CD4-positive, alpha-beta T cell treated with Interferon gamma for 1 hour (primary cell): ENCODE measurements around the gene SLC6A19.

Experiments used
- DNase-seq: peaks from one replicate; pipeline ENCODE4 v3.0.0-alpha.2; 2020

The SLC6A19 gene

DNA sequence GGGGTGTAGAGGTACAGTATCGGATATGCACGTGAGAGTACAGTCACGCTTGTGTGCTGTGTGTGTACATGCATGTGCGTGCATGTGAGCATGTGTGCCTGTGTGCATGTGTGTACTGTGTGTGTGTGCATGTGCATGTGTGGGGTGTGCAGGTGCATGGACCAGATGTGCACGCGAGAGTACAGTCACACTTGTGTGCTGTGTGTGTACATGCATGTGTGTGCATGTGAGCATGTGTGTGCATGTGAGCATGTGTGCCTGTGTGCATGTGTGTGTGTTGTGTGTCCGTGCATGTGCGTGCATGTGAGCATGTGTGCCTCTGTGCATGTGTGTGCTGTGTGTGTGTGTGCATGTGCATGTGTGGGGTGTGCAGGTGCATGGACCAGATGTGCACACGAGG lies 10.3 kb downstream of the SLC6A19 start:
- no peak for DNase-seq

DNA sequence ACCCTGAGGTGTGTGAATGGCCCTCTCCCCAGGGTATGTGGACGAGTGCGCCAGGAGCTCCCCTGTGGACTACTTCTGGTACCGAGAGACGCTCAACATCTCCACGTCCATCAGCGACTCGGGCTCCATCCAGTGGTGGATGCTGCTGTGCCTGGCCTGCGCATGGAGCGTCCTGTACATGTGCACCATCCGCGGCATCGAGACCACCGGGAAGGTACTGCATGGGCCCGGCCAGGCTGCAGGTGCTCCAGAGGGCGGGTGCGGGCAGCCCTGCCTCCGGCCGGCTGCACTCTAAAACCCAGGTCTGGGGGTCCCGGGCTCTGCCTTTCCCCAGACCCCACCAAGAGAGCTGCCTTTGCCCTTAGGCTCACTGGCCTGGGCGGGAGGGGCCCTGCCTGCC lies 10.9 kb downstream of the SLC6A19 start:
- no peak for DNase-seq

DNA sequence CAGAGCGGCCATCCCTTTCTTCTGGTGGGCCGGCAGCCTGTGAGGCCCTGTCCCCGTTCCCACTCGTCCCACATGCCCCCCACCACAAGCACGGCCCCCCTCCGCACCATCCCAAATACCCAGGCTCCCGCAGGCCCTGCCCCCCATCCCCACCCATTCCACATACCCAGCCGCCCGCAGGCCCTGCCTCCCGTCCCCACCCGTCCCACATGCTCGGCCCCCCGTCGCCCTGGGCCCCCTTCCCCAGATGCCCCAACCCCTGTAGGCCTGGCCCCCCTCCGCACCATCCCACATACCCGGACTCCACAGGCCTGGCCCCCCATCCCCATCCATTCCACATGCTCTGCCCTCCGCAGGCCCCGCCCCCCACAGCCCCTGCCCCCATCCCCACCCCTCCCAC lies 11.5 kb downstream of the SLC6A19 start:
- DNase-seq: no peak

DNA sequence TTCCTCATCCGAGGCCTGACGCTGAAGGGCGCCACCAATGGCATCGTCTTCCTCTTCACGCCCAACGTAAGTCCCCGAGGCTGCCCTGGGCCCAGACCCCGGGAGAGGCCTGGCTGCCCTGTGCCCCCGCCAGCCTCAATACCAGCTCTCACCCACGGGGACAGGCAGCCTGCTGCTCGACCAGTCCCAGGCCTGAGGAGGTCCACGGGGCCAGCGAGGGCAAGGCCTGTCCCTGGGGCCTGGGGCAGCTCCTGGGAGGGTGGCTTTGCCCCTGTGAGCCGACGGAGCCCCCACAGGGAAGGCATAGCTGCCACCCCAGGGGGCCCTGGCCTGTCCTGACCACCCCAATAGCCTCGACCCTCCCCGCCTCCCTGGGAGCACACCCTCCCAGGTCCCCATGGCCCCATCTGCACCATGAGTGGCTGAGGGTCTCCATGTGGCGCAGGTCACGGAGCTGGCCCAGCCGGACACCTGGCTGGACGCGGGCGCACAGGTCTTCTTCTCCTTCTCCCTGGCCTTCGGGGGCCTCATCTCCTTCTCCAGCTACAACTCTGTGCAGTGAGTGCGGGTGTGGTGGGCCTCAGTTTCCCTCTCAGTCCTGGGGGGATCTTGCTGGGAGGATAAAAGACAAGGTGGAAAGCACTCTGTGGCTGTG lies 12.2 kb downstream of the SLC6A19 start:
- DNase-seq: no peak

DNA sequence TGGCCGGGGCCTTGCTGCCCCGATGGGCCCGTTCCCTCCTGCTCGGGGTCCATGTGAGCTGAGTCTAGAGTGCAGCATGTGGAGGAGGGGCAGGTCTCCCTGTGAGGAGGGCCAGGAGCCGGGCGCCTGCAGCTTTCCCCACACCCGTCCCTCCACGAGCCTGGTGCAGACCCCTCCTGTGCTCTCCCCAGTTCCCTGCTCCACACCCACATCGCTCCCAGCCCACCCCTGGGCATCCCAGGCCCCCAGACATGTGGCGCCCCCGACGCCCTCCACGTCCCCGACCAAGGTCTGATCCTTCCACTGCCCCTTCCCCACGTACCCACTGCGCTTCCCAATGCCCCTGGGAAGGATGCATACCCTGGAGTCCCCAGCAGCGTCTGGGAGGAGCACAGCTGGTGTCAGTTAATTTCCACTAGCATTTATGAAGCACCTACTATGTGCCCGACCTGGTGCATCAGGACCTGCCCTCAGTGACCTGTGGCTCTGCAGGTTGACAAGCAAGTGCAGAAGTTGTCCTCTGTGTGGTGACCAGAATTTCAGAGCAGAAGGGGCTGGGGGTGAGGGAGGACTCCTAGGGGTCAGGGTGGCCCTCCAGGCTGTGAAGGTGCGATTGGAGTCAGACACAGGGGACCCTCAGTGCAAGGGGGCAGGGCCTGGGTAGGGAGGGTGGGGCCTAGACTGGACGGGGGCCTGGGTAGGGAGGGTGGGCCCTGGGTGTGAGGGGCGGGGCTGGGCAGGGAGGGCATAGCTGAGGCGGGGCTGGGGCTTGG lies 13.0 kb downstream of the SLC6A19 start:
- DNase-seq: no peak

DNA sequence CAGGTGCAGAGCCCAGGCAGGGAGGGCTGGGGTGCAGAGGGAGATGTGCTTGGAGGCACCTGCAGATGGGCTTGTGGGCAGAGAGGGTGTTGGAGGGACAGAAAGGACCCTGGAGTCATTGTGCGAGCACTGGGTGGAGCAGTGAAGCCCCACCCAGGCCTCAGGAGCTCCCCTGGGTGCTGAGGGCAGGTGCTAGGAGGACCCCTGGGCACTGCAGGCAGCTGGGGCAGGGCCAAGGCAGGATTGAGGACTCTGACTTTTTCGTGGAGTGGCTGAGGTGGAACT lies 13.5 kb downstream of the SLC6A19 start:
- DNase-seq: no peak

DNA sequence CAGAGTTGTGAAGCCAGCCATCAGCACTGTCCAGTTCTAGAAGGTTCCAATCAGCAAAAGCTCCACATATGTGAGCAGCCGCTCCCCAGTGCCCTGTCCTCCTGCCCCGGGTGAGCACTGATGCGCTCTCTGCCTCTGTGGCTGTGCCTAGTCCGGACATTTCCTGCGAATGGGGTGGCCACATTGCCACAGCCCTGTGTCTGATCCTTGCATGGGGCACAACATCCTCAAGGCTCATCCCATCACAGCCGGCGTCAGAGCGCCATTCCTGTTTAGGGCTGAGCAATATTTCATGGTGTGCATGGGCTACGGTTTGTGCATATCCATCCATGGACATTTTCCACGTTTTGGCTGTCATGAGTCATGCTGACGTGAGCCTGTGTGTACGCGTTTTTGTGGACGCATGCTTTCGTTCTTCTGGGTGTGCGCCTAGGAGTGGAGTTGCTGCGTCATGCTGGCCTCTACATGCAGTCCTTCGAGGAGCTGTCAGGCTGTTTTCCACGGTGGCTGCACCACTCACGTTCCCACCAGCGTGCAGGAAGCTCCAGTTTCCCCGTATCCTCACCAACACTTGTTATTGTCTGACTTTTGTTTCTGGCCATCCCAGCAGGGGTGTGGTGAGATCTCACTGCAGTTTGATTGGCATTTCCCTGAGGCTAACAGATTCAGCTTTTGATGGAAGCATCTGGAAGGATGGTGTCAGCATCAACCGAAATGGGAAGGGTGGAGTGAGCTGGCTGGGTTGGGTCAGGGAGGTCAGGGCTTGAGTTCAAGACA lies 14.1 kb downstream of the SLC6A19 start:
- no peak for DNase-seq

DNA sequence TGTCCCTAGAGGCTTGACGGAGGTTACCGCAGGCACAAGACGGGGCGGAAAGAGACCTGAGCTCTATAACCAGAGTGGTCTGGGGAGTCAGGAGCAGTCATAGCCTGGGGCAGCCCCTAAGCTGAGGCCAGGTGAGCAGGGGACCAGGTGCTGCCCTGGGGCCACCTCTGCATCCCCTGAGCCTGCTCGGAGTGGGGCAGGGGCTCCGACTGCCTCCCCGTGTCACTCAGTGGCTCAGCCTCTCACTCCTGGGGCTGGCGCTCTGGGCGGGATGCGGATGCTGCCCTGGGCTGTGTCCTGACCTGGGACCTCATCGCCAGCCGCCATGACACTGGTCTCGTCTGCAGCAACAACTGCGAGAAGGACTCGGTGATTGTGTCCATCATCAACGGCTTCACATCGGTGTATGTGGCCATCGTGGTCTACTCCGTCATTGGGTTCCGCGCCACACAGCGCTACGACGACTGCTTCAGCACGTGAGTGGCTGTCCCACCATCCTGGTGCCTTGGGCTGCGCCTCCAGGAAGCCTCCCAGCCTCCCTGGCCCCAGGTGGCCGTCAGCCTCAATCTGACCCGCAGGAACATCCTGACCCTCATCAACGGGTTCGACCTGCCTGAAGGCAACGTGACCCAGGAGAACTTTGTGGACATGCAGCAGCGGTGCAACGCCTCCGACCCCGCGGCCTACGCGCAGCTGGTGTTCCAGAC lies 15.0 kb downstream of the SLC6A19 start:
- no peak for DNase-seq

DNA sequence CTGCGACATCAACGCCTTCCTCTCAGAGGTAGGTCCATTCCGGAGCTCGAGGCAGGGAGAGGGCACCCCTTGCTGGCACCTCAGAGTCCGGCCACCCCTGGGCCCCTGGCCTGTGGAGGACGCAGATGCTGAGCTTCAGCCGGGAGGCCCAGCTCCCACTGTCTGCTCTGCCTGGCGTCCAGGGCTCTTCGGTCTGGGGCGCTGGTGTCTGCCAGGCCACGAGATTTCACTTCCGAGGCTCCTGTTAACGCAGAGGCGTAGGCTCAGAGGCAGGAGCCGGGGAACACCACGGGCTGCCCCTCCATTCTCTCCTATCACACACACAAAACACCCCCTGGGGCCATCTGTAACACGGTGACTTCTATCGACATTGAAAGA lies 15.5 kb downstream of the SLC6A19 start:
- DNase-seq: no peak

DNA sequence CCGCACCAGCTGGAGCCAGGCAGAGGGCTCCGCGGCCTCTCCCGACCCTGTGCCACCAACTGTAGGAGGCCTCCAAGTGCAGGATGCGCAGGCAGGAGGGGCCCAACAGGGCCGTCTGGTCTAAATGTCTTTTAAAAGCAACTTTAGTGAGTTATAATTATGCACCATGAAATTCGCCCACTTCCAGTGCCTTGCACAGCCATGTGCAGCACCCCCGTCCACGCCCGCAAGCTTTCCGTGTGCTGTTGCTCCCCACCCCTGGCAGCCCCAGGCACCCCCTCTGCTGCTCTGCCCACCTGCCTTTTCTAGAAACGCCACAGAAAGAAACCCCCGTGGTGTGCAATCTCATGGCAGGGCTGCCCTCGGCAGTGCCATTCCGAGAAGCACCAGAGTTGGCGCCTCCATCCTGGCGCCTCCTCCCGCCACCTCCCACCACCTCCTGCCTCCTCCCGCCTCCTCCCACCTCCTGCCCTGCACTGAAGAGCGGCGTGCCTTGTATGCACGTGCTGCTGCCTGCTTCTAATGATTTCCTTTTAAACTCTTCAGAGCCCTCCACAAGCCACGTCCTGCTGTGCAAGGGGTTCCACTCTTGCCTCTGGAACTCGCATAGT lies 16.3 kb downstream of the SLC6A19 start:
- no peak for DNase-seq

DNA sequence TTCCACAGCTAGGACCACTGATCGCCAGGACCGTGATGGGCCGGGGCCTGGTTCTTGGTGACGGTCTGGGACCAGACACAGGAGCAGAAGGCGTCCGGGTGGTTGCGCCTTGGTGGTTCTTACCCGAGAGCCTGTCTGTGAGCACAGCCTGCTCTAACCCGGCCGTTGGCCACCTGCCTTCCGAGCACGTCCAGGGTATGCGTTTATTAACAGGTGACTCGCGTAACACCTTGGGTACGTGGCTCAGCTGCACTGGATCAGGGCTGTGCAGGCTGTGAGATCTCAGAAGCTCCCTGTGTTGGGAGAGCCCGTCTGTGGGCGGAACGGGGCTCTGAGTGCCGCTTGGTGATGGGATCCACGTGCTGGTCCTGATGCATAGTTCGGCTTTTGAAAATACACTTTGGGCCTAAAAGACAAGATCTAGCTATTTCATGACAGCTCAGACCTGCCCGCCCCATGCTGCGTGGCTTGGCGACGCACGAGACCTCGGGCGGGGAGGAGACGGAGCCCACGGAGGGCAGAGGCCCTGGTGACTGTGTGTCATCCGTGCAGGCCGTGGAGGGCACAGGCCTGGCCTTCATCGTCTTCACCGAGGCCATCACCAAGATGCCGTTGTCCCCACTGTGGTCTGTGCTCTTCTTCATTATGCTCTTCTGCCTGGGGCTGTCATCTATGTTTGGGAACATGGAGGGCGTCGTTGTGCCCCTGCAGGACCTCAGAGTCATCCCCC lies 17.1 kb downstream of the SLC6A19 start:
- no peak for DNase-seq

DNA sequence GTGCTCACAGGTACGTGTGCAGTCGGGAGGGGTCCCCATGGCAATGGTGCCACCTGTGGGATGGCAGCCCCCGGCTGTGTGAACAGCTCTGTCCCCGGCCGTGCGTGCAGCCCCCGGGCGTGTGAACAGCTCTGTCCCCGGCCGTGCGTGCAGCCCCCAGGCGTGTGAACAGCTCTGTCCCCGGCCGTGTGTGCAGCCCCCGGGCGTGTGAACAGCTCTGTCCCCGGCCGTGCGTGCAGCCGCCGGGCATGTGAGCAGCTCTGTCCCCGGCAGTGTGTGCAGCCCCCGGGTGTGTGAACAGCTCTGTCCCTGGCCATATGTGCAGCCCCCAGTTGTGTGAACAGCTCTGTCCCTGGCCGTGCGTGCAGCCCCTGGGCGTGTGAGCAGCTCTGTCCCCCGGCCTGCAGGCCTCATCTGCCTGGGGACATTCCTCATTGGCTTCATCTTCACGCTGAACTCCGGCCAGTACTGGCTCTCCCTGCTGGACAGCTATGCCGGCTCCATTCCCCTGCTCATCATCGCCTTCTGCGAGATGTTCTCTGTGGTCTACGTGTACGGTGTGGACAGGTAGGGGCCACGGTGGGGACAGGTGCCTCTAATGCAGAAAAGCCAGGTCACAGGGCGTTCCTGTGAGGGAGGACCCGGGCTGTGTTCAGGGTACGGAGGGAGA lies 17.8 kb downstream of the SLC6A19 start:
- no peak for DNase-seq

DNA sequence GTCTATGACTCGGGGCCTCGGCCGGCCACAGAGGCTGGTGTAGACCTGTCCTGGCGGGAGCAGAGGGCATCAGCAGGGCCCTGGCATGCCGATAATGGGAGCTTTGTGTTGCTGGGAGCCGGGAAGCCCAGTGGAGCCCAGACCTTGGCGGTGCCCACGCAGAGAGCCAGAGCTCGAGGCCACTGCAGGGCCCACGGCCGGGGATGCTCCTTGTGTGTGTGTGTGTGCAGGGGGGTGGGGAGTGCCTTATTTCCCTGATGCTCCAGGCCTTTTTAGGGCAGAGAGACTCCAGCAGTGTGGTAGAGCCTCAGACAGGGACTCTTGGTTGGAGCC lies 18.3 kb downstream of the SLC6A19 start:
- no peak for DNase-seq

DNA sequence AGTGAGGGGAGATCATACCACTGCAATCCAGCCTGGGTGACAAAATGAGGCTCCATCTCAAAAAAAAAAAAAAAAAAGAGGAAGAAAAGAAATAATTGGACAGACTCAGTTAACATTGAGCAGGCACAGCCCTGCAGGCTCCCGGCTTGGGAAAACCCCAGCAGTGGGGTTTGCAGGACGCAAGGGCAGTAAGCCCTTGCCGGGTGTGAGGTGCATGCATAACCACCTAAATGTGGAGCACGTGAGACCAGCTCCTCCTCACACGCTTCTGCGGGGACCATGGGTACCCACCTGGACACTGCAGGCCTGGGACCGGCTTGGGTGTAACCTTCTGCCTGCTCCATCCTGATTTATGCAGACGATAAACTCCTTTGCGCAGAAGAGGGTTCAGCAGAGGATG lies 19.0 kb downstream of the SLC6A19 start:
- no peak for DNase-seq

DNA sequence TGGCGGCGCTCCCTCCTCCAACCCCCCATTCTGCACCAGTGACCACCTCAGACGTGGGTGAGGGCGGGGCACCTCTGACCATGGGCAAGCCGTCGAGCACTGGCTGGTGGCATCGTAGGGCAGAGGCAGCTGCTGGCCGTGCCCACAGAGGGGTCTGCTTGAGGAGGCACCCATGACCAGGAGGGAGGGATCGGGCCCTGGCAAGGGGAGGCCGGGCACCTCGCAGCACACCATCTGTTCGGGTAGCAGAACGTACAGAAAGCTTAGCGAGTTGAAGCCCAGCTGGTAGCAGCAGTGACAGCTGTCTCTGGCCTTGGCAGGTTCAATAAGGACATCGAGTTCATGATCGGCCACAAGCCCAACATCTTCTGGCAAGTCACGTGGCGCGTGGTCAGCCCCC lies 19.4 kb downstream of the SLC6A19 start:
- DNase-seq: no peak

DNA sequence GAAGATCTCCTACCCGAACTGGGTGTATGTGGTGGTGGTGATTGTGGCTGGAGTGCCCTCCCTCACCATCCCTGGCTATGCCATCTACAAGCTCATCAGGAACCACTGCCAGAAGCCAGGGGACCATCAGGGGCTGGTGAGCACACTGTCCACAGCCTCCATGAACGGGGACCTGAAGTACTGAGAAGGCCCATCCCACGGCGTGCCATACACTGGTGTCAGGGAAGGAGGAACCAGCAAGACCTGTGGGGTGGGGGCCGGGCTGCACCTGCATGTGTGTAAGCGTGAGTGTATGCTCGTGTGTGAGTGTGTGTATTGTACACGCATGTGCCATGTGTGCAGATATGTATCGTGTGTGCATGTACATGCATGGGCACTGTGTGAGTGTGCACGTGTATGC lies 20.3 kb downstream of the SLC6A19 start:
- no peak for DNase-seq

DNA sequence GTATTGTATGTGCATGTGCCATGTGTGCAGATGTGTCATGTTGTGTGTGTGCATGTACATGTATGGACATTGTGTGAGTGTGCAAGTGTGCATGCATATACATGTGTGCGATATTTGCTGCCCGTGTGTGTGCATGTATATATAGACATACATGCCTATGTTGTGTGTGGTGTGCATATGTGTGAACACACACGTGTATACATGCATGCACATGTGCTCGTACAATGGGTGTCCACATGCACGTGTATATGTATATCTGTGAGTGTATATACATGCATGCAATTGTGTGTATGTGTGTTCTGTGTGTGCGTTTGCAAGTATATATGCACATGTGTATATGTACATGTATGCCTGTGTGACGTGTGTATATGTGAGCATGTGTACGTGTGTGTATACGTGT lies 20.8 kb downstream of the SLC6A19 start:
- DNase-seq: no peak

DNA sequence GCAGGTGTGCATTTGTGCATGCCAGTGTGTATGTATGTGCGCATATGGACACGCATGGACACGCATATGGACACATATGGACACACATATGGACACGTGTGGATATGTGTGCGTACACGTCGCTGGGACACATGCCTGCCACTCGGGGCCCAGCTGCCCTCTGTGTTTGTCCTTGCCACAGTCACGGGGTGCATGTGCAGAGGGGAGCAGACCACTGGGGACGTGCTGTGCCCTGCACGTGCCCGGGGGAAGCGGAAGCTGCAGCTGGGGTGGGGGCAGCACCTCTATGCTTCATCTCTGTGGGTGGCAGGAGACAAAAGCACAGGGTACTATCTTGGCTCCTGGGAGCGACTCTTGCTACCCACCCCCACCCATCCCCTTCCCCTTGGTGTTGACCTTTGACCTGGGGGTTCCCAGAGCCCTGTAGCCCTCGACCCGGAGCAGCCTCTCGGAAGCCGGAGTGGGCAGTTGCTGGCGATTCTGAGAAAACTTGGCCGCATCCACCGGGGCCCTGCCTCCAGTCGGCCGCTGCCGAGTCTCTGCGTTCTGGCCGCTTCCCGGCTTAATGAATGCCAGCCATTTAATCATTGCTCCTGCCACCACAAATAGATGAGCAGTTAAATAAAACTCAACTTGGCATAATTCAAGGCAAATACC lies 21.4 kb downstream of the SLC6A19 start:
- DNase-seq: no peak

DNA sequence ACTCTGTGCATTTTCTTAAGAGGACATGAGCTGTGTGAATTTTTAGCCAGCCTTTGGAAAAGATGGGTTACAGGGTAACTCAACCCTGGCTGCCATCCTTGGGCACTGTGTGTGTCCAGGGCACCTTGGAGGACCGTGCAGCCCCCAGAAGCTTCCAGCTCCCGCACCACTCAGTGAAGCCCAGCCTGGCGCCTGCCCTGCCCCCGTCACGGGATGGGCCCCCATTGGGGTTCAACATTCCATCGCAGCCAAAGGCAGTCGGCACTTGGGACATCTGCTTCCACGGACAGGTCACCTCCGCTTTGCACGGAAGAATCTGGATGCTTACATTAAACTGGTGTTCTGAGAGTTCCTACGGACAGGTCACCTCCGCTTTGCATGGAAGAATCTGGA lies 21.9 kb downstream of the SLC6A19 start:
- DNase-seq: no peak

DNA sequence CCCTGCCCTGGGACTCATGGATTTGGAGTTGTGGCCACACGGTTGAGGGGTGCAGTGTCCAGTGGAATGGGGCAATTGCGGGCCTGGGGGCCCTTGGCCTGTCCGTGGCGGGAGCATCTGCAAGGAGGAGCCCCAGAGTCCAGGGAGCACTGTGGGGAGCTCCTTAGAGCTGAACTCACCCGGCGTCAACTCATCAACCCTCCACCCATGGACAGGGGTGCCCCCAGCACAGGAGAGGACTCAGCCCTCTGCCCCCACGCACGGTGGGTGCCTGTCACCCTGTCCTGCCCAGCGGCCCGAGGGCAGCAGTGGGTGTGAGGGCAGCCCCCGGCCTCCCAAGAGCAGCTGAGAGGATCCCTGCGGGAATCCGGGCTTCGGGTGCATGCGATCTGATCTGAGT lies 23.2 kb downstream of the SLC6A19 start:
- DNase-seq: no peak

DNA sequence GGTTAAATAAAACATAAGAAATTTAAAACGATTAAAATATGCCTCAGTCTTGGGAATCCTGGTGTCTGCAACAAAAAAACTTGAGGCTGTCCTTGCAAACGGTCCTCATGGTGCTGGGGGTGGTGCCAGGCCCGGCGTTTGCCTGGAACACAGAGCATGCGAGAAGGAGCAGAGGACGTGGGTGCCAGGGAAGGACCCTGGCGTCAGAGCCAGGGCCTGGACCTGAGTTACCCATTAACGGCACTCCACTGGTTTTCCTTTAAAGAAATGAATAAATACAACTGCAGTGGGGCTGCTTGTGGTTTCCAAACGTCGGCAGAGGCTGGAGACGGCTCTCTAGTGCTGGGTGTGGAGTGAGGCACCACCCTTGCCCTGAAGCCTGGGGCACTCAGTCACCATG lies 23.7 kb downstream of the SLC6A19 start, which contains the start of gene SLC6A18:
Gene SLC6A18 (plus strand): TSS at position 301 of the 400 bp plus-strand sequence. CDS start 97 bp downstream, at position 398.
- DNase-seq: no peak
